Measurements from ENCODE around the gene UCK2.

The UCK2 gene

GRCh38 chr1:165933446-165934170, 106.2 kb downstream of the UCK2 start:
- no peak overlapping the region for H3K27ac ChIP-seq
- TF ChIP-seq CTCF (conservative IDR thresholded peaks at IDR 0.05) (no peak), ZFX (IDR thresholded peaks at IDR 0.05) (no peak)

- no peak overlapping the region for H3K27ac ChIP-seq
- TF ChIP-seq ZFX (IDR thresholded peaks at IDR 0.05): no peak
- no peak for TF ChIP-seq CTCF (conservative IDR thresholded peaks at IDR 0.05)
These were observed 109.1 kb downstream of the UCK2 start for GRCh38 chr1:165936542-165936941.

GRCh38 chr1:165937829-165938228, 110.4 kb downstream of the UCK2 start:
- no peak for TF ChIP-seq ZFX (IDR thresholded peaks at IDR 0.05)
- no peak for TF ChIP-seq CTCF (conservative IDR thresholded peaks at IDR 0.05)
- H3K27ac ChIP-seq: no peak overlapping the region

GRCh38 chr1:165938844-165939243, 111.4 kb downstream of the UCK2 start:
- H3K27ac ChIP-seq: no peak overlapping the region
- TF ChIP-seq CTCF (conservative IDR thresholded peaks at IDR 0.05) (no peak), ZFX (IDR thresholded peaks at IDR 0.05) (no peak)

- no peak overlapping the region for H3K27ac ChIP-seq
- no peak for TF ChIP-seq ZFX (IDR thresholded peaks at IDR 0.05)
- TF ChIP-seq CTCF (conservative IDR thresholded peaks at IDR 0.05): no peak
These were observed 114.1 kb downstream of the UCK2 start for GRCh38 chr1:165941531-165941930.

GRCh38 chr1:165942062-165942461, 114.6 kb downstream of the UCK2 start:
- no peak overlapping the region for H3K27ac ChIP-seq
- TF ChIP-seq ZFX (IDR thresholded peaks at IDR 0.05) (no peak), CTCF (conservative IDR thresholded peaks at IDR 0.05) (no peak)

- no peak overlapping the region for H3K27ac ChIP-seq
- TF ChIP-seq CTCF (conservative IDR thresholded peaks at IDR 0.05): no peak; the same call in 1 of the 2 replicates
- TF ChIP-seq ZFX (IDR thresholded peaks at IDR 0.05): no peak
These were observed 115.6 kb downstream of the UCK2 start for GRCh38 chr1:165942927-165943597.
